HG02571 (cell line): Measurements from ENCODE around the gene DOK5.
"Not testable (repeated sequence)": the region's sequence is repeated elsewhere in the genome, so short reads cannot be mapped to it uniquely, and the experiment has no call there.

Source experiments
- ATAC-seq: cut with Tn5 transposase; IDR thresholded peaks from one replicate; pipeline ENCODE4 v1.9.1; 2021; ENCODE audit warnings: mild to moderate bottlenecking, moderate library complexity; ENCODE audit not compliant: unreplicated experiment

DOK5 gene

DNA sequence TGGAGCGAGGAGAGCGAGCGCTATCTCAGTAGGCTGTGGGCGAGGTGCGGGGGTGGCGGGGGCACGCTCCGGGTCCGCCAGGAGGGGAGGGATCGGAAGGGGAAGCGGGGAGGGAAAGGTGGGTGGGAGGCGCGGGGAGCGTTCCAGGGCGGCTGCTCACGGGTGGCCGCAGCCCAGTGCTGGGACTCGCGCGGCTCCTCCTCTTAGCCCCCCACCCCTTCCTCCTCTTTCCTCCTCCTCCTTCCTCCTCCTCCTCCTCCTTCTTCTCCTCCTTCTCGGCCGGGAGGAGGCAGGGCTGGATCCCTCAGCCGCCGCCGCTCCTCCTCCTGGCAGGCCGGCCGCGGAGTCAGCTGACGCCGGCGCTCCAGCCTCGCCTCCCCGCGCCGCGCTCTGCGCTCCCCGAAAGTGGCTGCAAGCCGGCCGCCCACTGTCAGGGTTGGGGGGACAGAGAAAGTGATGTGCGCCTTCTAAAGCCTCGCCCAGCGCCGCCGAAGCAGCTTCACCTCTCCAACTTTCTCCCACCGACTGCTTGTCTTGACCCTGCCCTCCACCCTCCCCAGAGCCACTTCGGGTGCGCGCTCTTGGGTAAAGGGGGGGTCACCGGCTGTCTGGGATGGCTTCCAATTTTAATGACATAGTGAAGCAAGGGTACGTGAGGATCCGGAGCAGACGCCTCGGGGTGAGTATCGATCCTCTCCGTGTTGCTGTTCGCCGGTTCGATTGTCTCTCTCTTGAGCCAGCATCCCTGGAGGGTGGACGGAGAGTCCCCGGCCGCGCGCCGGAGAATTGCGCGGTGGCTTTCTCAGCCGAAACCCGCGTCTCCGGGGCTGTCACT, at the start of gene DOK5:
DOK5 (plus strand) TSS at position 260 of the 835 bp plus-strand sequence; CDS start at position 614, 354 bp downstream.
- no peak for ATAC-seq

GRCh38 chr20:54429364-54429763, 46.0 kb upstream of the DOK5 start:
- ATAC-seq, result no peak

DNA sequence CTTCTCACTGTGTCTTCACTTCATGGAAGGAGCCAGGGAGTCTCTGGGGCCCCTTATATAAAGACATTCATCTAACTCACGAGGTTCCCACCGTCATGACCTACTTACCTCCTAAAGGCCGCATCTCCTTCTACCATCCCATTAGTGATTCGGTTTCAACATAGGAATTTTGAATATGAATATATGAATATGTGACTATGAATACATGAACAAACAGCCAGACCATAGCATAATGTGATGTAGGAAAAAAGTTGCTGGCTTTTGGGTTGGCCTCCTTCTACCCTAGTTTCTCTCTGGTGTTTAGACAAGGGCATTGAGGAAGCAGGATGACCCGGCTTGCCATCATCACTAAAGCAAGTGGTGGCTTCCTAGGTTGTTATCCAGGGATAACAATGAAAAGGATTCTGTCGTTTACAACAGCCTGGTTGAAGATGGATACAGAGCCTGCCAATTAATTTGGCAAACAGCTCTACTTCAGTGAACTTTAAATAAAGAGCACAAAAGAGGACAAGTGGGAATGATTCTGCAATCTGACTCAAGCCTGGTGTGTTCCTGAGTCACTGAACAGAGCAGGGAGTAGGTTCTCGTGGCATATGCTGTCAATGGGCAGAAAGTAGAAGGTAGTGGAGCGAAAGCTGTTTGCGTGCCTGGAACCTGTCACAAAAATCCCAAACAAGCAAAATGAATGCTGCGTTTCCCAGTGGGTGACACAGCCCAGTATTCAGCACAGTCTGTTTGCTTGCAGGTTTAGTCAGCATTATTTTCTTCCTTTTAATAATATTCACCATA, 44.0 kb upstream of the DOK5 start:
- ATAC-seq, result no peak

- ATAC-seq, result no peak
Measured at GRCh38 chr20:54432966-54433365, 42.4 kb upstream of the DOK5 start.

GRCh38 chr20:54433636-54434035, 41.8 kb upstream of the DOK5 start:
- no peak for ATAC-seq

DNA sequence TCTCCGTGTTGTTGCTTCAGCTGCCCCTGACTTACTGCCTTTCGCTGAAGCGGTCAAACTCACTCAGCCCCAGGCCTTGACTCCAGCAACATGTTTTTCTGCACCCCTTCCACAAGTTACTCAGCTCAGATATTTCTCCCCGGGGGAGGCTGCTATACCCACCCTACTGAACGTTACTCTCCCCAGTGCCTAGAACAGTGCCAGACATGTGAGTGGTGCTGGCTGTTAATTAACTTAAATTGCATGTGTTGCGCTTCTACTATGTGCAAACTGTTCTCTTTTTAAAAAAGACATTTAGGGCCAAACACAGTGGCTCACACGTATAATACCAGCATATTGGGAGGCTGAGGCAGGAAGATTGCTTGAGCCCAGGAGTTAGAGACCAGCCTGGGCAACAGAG, 41.2 kb upstream of the DOK5 start:
- no peak for ATAC-seq

- ATAC-seq, result no peak
Measured at GRCh38 chr20:54435015-54435414, 40.4 kb upstream of the DOK5 start.

DNA sequence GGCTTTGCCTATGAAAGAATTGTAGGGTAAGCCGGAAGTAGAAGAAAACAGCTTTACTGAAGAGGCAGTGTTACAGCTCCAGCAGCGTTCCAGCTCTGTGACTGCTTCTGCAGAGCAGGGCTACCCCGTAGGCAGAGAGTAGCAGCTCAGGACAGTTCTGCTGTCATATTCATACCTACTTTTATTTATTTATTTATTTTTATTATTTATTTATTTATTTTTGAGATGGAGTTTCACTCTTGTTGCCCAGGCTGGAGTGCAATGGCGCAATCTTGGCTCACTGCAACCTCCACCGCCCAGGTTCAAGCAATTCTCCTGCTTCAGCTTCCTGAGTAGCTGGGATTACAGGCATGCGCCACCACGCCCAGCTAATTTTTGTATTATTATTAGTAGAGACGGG, 39.0 kb upstream of the DOK5 start:
- not testable (repeated sequence) for ATAC-seq

GRCh38 chr20:54438166-54438565, 37.2 kb upstream of the DOK5 start:
- ATAC-seq, result no peak

DNA sequence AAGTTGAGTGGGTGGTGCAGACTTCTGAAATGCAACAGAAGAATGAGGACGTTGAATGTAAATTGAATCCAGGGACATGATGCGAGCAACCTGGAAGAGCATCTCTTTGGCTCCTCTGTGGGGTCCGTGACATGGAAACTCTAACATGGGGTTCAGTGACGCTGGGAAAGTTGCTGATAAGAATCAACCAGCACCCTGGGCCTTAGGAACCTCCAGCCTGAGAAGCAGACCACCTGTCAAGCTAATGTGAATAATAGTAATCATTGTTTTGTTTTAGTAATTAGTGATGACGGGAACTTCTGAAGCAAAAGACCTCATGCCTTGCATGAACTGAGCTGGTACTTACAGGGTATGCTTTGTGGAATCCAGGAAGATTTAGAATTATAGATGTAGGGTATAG, 25.2 kb upstream of the DOK5 start:
- ATAC-seq, result no peak

GRCh38 chr20:54451171-54451570, 24.2 kb upstream of the DOK5 start:
- no peak for ATAC-seq

DNA sequence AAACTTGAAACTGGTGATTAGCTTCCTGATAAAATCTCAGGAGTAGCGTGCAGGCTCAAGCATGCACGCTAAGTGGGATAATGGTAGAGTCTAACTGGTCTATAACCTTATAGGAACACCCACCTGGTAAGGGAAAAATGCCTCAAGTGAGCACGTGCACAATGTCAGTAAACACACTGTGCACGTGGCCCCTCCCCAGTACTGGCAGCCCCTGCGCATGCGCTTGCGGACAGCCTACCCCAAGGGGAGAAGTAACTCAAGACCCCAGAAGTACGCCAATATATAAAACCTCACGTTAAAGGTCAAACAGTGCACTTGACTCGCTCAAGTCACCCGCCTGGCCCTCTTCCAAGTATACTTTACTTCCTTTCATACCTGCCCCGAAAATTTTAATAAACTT, 23.1 kb upstream of the DOK5 start:
- no peak for ATAC-seq

GRCh38 chr20:54454982-54455381, 20.4 kb upstream of the DOK5 start:
- no peak for ATAC-seq

DNA sequence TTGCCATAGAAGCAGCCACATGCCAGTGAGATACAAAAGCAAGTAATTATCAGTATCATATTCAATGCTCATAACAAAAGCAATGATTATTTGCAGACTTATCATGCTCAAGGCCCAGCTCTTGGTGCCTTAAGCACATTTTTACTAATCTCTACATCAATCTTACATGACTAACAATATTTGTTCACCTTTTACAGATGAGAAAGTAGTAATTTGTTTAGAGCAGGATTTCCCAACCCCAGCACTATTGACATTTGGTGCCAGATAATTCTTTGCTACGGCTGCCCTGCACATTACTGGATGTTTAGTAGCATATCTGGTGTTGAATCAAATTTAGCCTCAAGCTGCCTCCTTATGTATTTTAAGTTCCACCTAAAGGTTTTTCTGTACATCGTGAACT, 19.0 kb upstream of the DOK5 start:
- no peak for ATAC-seq

GRCh38 chr20:54456961-54457360, 18.4 kb upstream of the DOK5 start:
- ATAC-seq, result no peak

GRCh38 chr20:54458219-54458618, 17.2 kb upstream of the DOK5 start:
- no peak for ATAC-seq

- no peak for ATAC-seq
Measured at GRCh38 chr20:54459279-54459678, 16.1 kb upstream of the DOK5 start.

GRCh38 chr20:54464003-54464402, 11.4 kb upstream of the DOK5 start:
- ATAC-seq, result no peak

GRCh38 chr20:54466127-54466526, 9.3 kb upstream of the DOK5 start:
- ATAC-seq, result no peak

DNA sequence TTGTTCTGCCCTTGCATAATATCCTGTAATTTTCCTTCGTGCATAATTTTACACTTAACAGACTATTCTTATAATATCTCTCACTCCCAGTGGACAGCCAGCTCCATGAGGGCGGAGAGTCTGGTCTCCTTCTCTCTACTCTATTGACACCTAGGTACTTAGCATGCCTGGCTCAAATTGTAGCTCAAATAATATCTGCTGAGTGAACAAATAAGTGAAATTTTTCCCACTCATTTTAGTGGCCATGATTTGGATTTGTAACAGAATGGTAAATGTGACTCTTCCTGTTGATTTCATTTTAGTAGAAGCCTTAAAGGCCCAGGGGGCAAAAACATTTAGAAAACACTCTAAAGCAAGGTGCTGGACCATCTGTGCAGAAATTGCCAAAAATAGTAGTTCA, 7.8 kb upstream of the DOK5 start:
- ATAC-seq, result no peak

- ATAC-seq, result no peak
Measured at GRCh38 chr20:54468082-54468481, 7.3 kb upstream of the DOK5 start.

- no peak for ATAC-seq
Measured at GRCh38 chr20:54469293-54469692, 6.1 kb upstream of the DOK5 start.
